GM18505 (cell line): Measurements from ENCODE around the gene TTC3.

ENCODE experiments used
- ATAC-seq: cut with Tn5 transposase; IDR thresholded peaks from one replicate; pipeline ENCODE4 v1.9.1; 2021; ENCODE audit not compliant: unreplicated experiment
- POLR2A ChIP-seq: IDR thresholded peaks from 4 replicates; pipeline ENCODE4 v1.6.1; 2011; ENCODE audit warnings: borderline replicate concordance; ENCODE audit not compliant: insufficient read depth, insufficient read length; ENCODE audit errors: extremely low read depth

The TTC3 gene

GRCh38 chr21:37195610-37196009 is 122.6 kb downstream of the TTC3 start:
- no peak for TF ChIP-seq POLR2A
- no peak for ATAC-seq

- ATAC-seq: no peak
- TF ChIP-seq POLR2A: no peak
Observed at GRCh38 chr21:37196847-37197246, 123.8 kb downstream of the TTC3 start.

GRCh38 chr21:37197746-37198145 is 124.7 kb downstream of the TTC3 start:
- TF ChIP-seq POLR2A: no peak
- ATAC-seq: no peak

- ATAC-seq: no peak
- no peak for TF ChIP-seq POLR2A
Observed at GRCh38 chr21:37199057-37199924, 126.2 kb downstream of the TTC3 start.

- ATAC-seq: no peak
Observed at GRCh38 chr21:37200641-37201480, 127.8 kb downstream of the TTC3 start.

GRCh38 chr21:37202221-37203110 is 129.4 kb downstream of the TTC3 start:
- ATAC-seq: no peak
- TF ChIP-seq POLR2A: no peak

More at GRCh38 chr21:37200641-37201480, 127.8 kb downstream of the TTC3 start:
- TF ChIP-seq POLR2A: no peak

GRCh38 chr21:37204580-37204979 is 131.5 kb downstream of the TTC3 start:
- TF ChIP-seq POLR2A: no peak
- no peak for ATAC-seq

GRCh38 chr21:37206496-37206895 is 133.4 kb downstream of the TTC3 start:
- ATAC-seq: no peak
- no peak for TF ChIP-seq POLR2A

GRCh38 chr21:37207441-37208009 is 134.5 kb downstream of the TTC3 start:
- ATAC-seq: peak; percentile 29
- peak; percentile 46 for TF ChIP-seq POLR2A

GRCh38 chr21:37208056-37208721 is 135.1 kb downstream of the TTC3 start:
- ATAC-seq: peak; percentile 47

GRCh38 chr21:37208741-37209225 is 135.7 kb downstream of the TTC3 start:
- peak; percentile 48 for ATAC-seq
- no peak for TF ChIP-seq POLR2A

More at GRCh38 chr21:37208056-37208721, 135.1 kb downstream of the TTC3 start:
- TF ChIP-seq POLR2A: peak; percentile 52

GRCh38 chr21:37210130-37210529 is 137.1 kb downstream of the TTC3 start:
- no peak for ATAC-seq
- no peak for TF ChIP-seq POLR2A
